ENCODE measurements around the gene SCRN1. TPM values are rescaled to one million over a fixed set of nuclear protein-coding genes. Genes with fewer than 3 reads are reported as not detected.

SCRN1 gene
- total RNA-seq, 1 donor from 2014 or later: 35.5 TPM

GRCh38 chr7:29972315-29972669, 17.3 kb downstream of the SCRN1 start:
- Histone ChIP-seq H3K4me3 (ENCODE audit: low read depth, low read length) (no peak overlapping the region), H3K27me3 (ENCODE audit: control insufficient read depth, insufficient read depth, low read length) (no peaks in the 10 kb centered on the region), H3K36me3 (ENCODE audit: control insufficient read depth, insufficient read depth, low read length) (no peaks in the 10 kb centered on the region)
- FAIRE-seq (no peak), DNase-seq (ENCODE audit: low read depth) (no peak)
- TF ChIP-seq CTCF (IDR thresholded peaks at IDR 0.05; ENCODE audit: insufficient read depth, low read length, severe bottlenecking): no peak

GRCh38 chr7:29971566-29972314, 17.9 kb downstream of the SCRN1 start:
- Histone ChIP-seq H3K27me3 (ENCODE audit: control insufficient read depth, insufficient read depth, low read length) (no peaks in the 10 kb centered on the region), H3K4me3 (ENCODE audit: low read depth, low read length) (no peak overlapping the region), H3K36me3 (ENCODE audit: control insufficient read depth, insufficient read depth, low read length) (no peaks in the 10 kb centered on the region)
- no peak for FAIRE-seq
- no peak for DNase-seq (ENCODE audit: low read depth)
- TF ChIP-seq CTCF (IDR thresholded peaks at IDR 0.05; ENCODE audit: insufficient read depth, low read length, severe bottlenecking): no peak

- Histone ChIP-seq H3K36me3 (ENCODE audit: control insufficient read depth, insufficient read depth, low read length) (no peaks in the 10 kb centered on the region), H3K27me3 (ENCODE audit: control insufficient read depth, insufficient read depth, low read length) (no peaks in the 10 kb centered on the region), H3K4me3 (ENCODE audit: low read depth, low read length) (no peak overlapping the region)
- no peak for TF ChIP-seq CTCF (IDR thresholded peaks at IDR 0.05; ENCODE audit: insufficient read depth, low read length, severe bottlenecking)
- DNase-seq (ENCODE audit: low read depth) (no peak), FAIRE-seq (no peak)
Measured at GRCh38 chr7:29970158-29970557, 19.4 kb downstream of the SCRN1 start.

GRCh38 chr7:29969738-29970137, 19.9 kb downstream of the SCRN1 start:
- FAIRE-seq: no peak

GRCh38 chr7:29968683-29969395, 20.8 kb downstream of the SCRN1 start:
- H3K27me3 ChIP-seq (ENCODE audit: control insufficient read depth, insufficient read depth, low read length): no peaks in the 10 kb centered on the region
- DNase-seq (ENCODE audit: low read depth) (no peak), FAIRE-seq (peak; percentile 62)
- TF ChIP-seq CTCF (IDR thresholded peaks at IDR 0.05; ENCODE audit: insufficient read depth, low read length, severe bottlenecking): no peak
- H3K36me3 ChIP-seq (ENCODE audit: control insufficient read depth, insufficient read depth, low read length): no peaks in the 10 kb centered on the region
- H3K4me3 ChIP-seq (ENCODE audit: low read depth, low read length): no peak overlapping the region

More at GRCh38 chr7:29969738-29970137, 19.9 kb downstream of the SCRN1 start:
- no peak overlapping the region for H3K4me3 ChIP-seq (ENCODE audit: low read depth, low read length)
- TF ChIP-seq CTCF (IDR thresholded peaks at IDR 0.05; ENCODE audit: insufficient read depth, low read length, severe bottlenecking): no peak
- H3K36me3 ChIP-seq (ENCODE audit: control insufficient read depth, insufficient read depth, low read length): no peaks in the 10 kb centered on the region
- DNase-seq (ENCODE audit: low read depth): no peak
- no peaks in the 10 kb centered on the region for H3K27me3 ChIP-seq (ENCODE audit: control insufficient read depth, insufficient read depth, low read length)
